WTC11 (cell line): ENCODE measurements around the gene RNASEH1.

Experiments used
- ATF1 ChIP-seq: sonication (generic); formaldehyde crosslinking; IDR thresholded peaks from 2 replicates; pipeline ENCODE4 v1.8.1; 2023; ENCODE audit warnings: mild to moderate bottlenecking, moderate library complexity, missing genetic modification reagents
- CREB1 ChIP-seq: sonication (generic); formaldehyde crosslinking; IDR thresholded peaks from 2 replicates; pipeline ENCODE4 v1.8.0; 2023; ENCODE audit warnings: mild to moderate bottlenecking, missing genetic modification reagents
- CTCF ChIP-seq: fragments of 200-600 bp; IDR thresholded peaks from 2 replicates; pipeline ENCODE4 v1.8.0; 2022; ENCODE audit warnings: antibody characterized with exemption
- FOXK1 ChIP-seq: sonication (generic); formaldehyde crosslinking; IDR thresholded peaks from 2 replicates; pipeline ENCODE4 v1.8.0; 2022; ENCODE audit warnings: mild to moderate bottlenecking, moderate library complexity, missing genetic modification reagents
- HMGXB4 ChIP-seq: sonication (generic); formaldehyde crosslinking; IDR thresholded peaks from 2 replicates; pipeline ENCODE4 v1.8.1; 2023; ENCODE audit warnings: mild to moderate bottlenecking, moderate library complexity, missing genetic modification reagents
- IRF1 ChIP-seq: sonication (generic); formaldehyde crosslinking; IDR thresholded peaks from 2 replicates; pipeline ENCODE4 v1.8.0; 2023; ENCODE audit warnings: missing genetic modification reagents
- MLX ChIP-seq: sonication (generic); formaldehyde crosslinking; IDR thresholded peaks from 2 replicates; pipeline ENCODE4 v1.8.1; 2023; ENCODE audit warnings: mild to moderate bottlenecking, missing genetic modification reagents, moderate library complexity
- MXD4 ChIP-seq: fragments of 250-450 bp; sonication (Bioruptor Pico); IDR thresholded peaks from 2 replicates; pipeline ENCODE4 v1.8.0; 2021; ENCODE audit warnings: mild to moderate bottlenecking, moderate library complexity, borderline replicate concordance
- NFE2L1 ChIP-seq: sonication (generic); formaldehyde crosslinking; IDR thresholded peaks from 2 replicates; pipeline ENCODE4 v1.8.1; 2023; ENCODE audit warnings: missing genetic modification reagents
- PRRX2 ChIP-seq: fragments of 250-450 bp; sonication (Bioruptor Pico); IDR thresholded peaks from 2 replicates; pipeline ENCODE4 v1.8.0; 2021; ENCODE audit warnings: mild to moderate bottlenecking
- SMAD4 ChIP-seq: sonication (generic); formaldehyde crosslinking; IDR thresholded peaks from 2 replicates; pipeline ENCODE4 v1.8.0; 2022; ENCODE audit warnings: mild to moderate bottlenecking, missing genetic modification reagents
- ZNF121 ChIP-seq: sonication (generic); formaldehyde crosslinking; IDR thresholded peaks from 2 replicates; pipeline ENCODE4 v1.8.0; 2023; ENCODE audit warnings: missing genetic modification reagents
- ZNF396 ChIP-seq: fragments of 250-450 bp; sonication (Bioruptor Pico); IDR thresholded peaks from 2 replicates; pipeline ENCODE4 v1.8.0; 2021; ENCODE audit warnings: mild to moderate bottlenecking, moderate library complexity, borderline replicate concordance

GRCh38 chr2:3604991-3605961 is 47.1 kb upstream of the RNASEH1 start:
- no peak for TF ChIP-seq CTCF
- TF ChIP-seq SMAD4 (CRISPR knock-in tag) = no peak
- no peak for TF ChIP-seq FOXK1
- TF ChIP-seq ZNF396 (CRISPR knock-in tag) = no peak
- TF ChIP-seq ATF1 (CRISPR knock-in tag) = no peak
- no peak for TF ChIP-seq MLX (CRISPR knock-in tag)
- no peak for TF ChIP-seq MXD4 (CRISPR knock-in tag)
- TF ChIP-seq ZNF121 (CRISPR knock-in tag) = no peak
- no peak for TF ChIP-seq NFE2L1
- TF ChIP-seq PRRX2 (CRISPR knock-in tag) = no peak
- no peak for TF ChIP-seq CREB1 (CRISPR knock-in tag)
- no peak for TF ChIP-seq IRF1 (CRISPR knock-in tag)
- TF ChIP-seq HMGXB4 (CRISPR knock-in tag) = no peak
